Astrocyte of the spinal cord (primary cell): ENCODE data around the gene VIT.

Experiments
- DNase-seq: peaks from one replicate; pipeline ENCODE4 v3.0.0; 2011; ENCODE audit warnings: low read depth, low spot score
- H3K4me3 ChIP-seq: 2 replicates; pipeline ENCODE4 v1.5.1; 2011; ENCODE audit warnings: low read depth, mild to moderate bottlenecking, low read length, moderate library complexity
- CTCF ChIP-seq: IDR thresholded peaks from 2 replicates; pipeline ENCODE4 v1.5.1; 2012; ENCODE audit warnings: low read depth, mild to moderate bottlenecking, low read length, inconsistent platforms
- in situ Hi-C: cut with HindIII; loops from 2 replicates; pipeline ENCODE4 v1.10.0; 2017; ENCODE audit warnings: low sequenced_read_pairs

VIT gene

GRCh38 chr2:36658277-36658748 lies 38.2 kb upstream of the VIT start:
- in situ Hi-C loops, result no loop called here
- no peak for TF ChIP-seq CTCF
- H3K4me3 ChIP-seq, result no peak overlapping the region
- no peak for DNase-seq

- TF ChIP-seq CTCF, result no peak
- DNase-seq, result no peak
- no peak overlapping the region for H3K4me3 ChIP-seq
- in situ Hi-C loops, result no loop called here
Measured at GRCh38 chr2:36659218-36659617, 37.3 kb upstream of the VIT start.

- no peak for DNase-seq
- in situ Hi-C loops, result no loop called here
- TF ChIP-seq CTCF, result no peak
Measured at GRCh38 chr2:36659872-36660312, 36.6 kb upstream of the VIT start.

GRCh38 chr2:36662638-36663037 lies 33.9 kb upstream of the VIT start:
- H3K4me3 ChIP-seq, result no peak overlapping the region
- DNase-seq, result no peak
- TF ChIP-seq CTCF, result no peak
- in situ Hi-C loops, result no loop called here

More at GRCh38 chr2:36659872-36660312, 36.6 kb upstream of the VIT start:
- no peak overlapping the region for H3K4me3 ChIP-seq

GRCh38 chr2:36663295-36663694 lies 33.2 kb upstream of the VIT start:
- no peak for DNase-seq
- no peak for TF ChIP-seq CTCF
- no peak overlapping the region for H3K4me3 ChIP-seq
- in situ Hi-C loops, result no loop called here

GRCh38 chr2:36663851-36664695 lies 32.4 kb upstream of the VIT start:
- peak; percentile 77 for DNase-seq
- TF ChIP-seq CTCF, result peak; percentile 74
- in situ Hi-C loops, result no loop called here
- no peak overlapping the region for H3K4me3 ChIP-seq
